Right lobe of liver (tissue), 6 donors: ENCODE measurements around the gene SH3PXD2A. TPM values are rescaled to one million over a fixed set of nuclear protein-coding genes. Genes with fewer than 3 reads are reported as not detected.

ENCODE experiments used
- ATAC-seq, 4 donors: fragments of 200-7000 bp; cut with Tn5 transposase; one replicate each; pipeline ENCODE4 v1.9.1; 2020; ENCODE audit warnings: mild to moderate bottlenecking in 4 of 4, moderate library complexity in 4 of 4
- DNase-seq, 3 donors: peaks; one replicate each; pipeline ENCODE4 v3.0.0-alpha.2; 2020
- H3K27ac ChIP-seq, 3 donors: fragments of 200-600 bp; one replicate each; pipeline ENCODE4 v1.8.0; 2022
- H3K27me3 ChIP-seq, 2 donors: fragments of 200-600 bp; one replicate each; pipeline ENCODE4 v1.8.0; 2022
- H3K36me3 ChIP-seq, 4 donors: fragments of 200-600 bp; sonication (generic) in 1 of 4; one replicate each; pipeline versions ENCODE4 v1.5.1 to v1.8.0; 2017 to 2022; ENCODE audit warnings: control low read depth in 1 of 4
- H3K4me1 ChIP-seq, 4 donors: fragments of 200-600 bp; sonication (generic) in 1 of 4; one replicate each; pipeline versions ENCODE4 v1.5.1 to v1.8.0; 2017 to 2022; ENCODE audit warnings: control low read depth in 1 of 4
- H3K4me3 ChIP-seq, 3 donors: fragments of 200-600 bp; one replicate each; pipeline ENCODE4 v1.8.0; 2022
- H3K9me3 ChIP-seq, 4 donors: fragments of 200-600 bp; sonication (generic) in 1 of 4; one replicate each; pipeline versions ENCODE4 v1.5.1 to v1.8.0; 2017 to 2022; ENCODE audit warnings: control low read depth in 1 of 4
- POLR2A ChIP-seq: fragments of 450-650 bp; IDR thresholded peaks from one replicate; pipeline ENCODE4 v1.6.1; 2017; ENCODE audit warnings: antibody characterized with exemption, mild to moderate bottlenecking
- WGBS: methylation state at CpG from one replicate; pipeline ENCODE4 v1.1.6; 2018; ENCODE audit warnings: low coverage, low lambda C conversion rate; ENCODE audit not compliant: insufficient coverage; ENCODE audit errors: missing lambda C conversion rate; 5-methylcytosine and 5-hydroxymethylcytosine counted together
- intact Hi-C, 2 donors: fragments of 100-400 bp; cut with DNase I; formaldehyde crosslinking; loops; one replicate each; pipeline versions ENCODE4 v1.11.2 to v1.14.1; 2022
- total RNA-seq, 6 experiments: library from RNA; depleted of rRNA in 2 of 6; stranded (reverse); fragments of >200 nt in 2 of 6; fragmentation: NEBNext Ultra II Directional in 3 of 6; extraction: Animal tissue kit (Norgen Biotek cat#: 25700) in 3 of 6; gene quantifications; one replicate each; pipeline versions ENCODE4 v1.1.0 to v1.2.4, GENCODE V29; 2016 to 2023
- TF ChIP-seq, protein P1 (sequence below), 4 donors: fragments of 200-600 bp in 3 of 4; fragments of 450-650 bp in 1 of 4; IDR thresholded peaks; one replicate each; pipeline versions ENCODE4 v1.5.1 to v1.8.0; 2016 to 2022; ENCODE audit warnings: antibody characterized with exemption in 4 of 4, mild to moderate bottlenecking in 2 of 4
- donor health status: DM: no; HTN: yes; CAD: no.
- donor health status: DM: no; HTN: no; CAD: no.
- donor health status: DM: no; HTN: no; CAD: no.
- donor health status: DM: no; HTN: yes; CAD: no.
- donor health status: DM: no; HTN: yes; CAD: no.

The SH3PXD2A gene
- total RNA-seq, 6 experiments from 2014 or later: 3.0 to 38.3 (median 10.0) TPM

DNA sequence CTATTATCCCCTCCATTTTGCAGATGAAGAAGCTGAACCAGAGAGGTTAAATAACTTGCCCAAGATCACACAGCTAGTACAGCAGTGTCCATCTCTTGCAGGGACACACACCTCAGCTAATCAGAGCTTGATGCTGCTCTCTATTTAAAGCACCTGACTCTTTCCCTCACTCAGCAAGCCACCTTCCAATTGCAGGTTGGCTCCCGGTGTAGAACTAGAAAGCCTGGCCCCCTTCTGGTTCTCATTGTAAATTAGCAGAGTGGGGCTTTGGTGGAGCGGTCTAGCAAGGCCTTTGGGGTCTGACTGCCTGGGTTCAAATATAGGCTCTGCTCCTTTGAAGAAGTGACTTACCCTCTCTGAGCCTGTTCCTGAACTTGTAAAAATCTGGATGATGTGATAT, 185.4 kb downstream of the SH3PXD2A start:
- intact Hi-C loops: no loop called here
- Histone ChIP-seq H3K36me3 (no peaks in the 10 kb centered on the region), H3K9me3 (no peaks in the 10 kb centered on the region), H3K4me1 (peaks cover 0 to 9% (median 0%) of the 10 kb centered on the region in 4 donors), H3K27me3 (no peaks in the 10 kb centered on the region), H3K27ac (no peak overlapping the region), H3K4me3 (no peak overlapping the region)
- DNase-seq (no peak), ATAC-seq (no peak)
- WGBS: 100% methylated on average over 1 of the region's 2 CpGs
- TF ChIP-seq, protein P1, sequence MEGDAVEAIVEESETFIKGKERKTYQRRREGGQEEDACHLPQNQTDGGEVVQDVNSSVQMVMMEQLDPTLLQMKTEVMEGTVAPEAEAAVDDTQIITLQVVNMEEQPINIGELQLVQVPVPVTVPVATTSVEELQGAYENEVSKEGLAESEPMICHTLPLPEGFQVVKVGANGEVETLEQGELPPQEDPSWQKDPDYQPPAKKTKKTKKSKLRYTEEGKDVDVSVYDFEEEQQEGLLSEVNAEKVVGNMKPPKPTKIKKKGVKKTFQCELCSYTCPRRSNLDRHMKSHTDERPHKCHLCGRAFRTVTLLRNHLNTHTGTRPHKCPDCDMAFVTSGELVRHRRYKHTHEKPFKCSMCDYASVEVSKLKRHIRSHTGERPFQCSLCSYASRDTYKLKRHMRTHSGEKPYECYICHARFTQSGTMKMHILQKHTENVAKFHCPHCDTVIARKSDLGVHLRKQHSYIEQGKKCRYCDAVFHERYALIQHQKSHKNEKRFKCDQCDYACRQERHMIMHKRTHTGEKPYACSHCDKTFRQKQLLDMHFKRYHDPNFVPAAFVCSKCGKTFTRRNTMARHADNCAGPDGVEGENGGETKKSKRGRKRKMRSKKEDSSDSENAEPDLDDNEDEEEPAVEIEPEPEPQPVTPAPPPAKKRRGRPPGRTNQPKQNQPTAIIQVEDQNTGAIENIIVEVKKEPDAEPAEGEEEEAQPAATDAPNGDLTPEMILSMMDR (IDR thresholded peaks at IDR 0.05): no peak
- TF ChIP-seq POLR2A: no peak

- intact Hi-C loops: no loop called here
- no peak overlapping the region for H3K4me3 ChIP-seq
- no peak for ATAC-seq
- H3K27ac ChIP-seq: no peak overlapping the region
- no peaks in the 10 kb centered on the region for H3K9me3 ChIP-seq
- no peaks in the 10 kb centered on the region for H3K36me3 ChIP-seq
- WGBS: no CpG with 5 or more reads among the region's 6 CpGs
- no peak for DNase-seq
- peaks cover 0 to 13% (median 1%) of the 10 kb centered on the region in 4 donors for H3K4me1 ChIP-seq
- no peaks in the 10 kb centered on the region for H3K27me3 ChIP-seq
- TF ChIP-seq, protein P1 (IDR thresholded peaks at IDR 0.05): no peak
- TF ChIP-seq POLR2A: no peak
Measured at GRCh38 chr10:103669243-103669929, 186.0 kb downstream of the SH3PXD2A start.

DNA sequence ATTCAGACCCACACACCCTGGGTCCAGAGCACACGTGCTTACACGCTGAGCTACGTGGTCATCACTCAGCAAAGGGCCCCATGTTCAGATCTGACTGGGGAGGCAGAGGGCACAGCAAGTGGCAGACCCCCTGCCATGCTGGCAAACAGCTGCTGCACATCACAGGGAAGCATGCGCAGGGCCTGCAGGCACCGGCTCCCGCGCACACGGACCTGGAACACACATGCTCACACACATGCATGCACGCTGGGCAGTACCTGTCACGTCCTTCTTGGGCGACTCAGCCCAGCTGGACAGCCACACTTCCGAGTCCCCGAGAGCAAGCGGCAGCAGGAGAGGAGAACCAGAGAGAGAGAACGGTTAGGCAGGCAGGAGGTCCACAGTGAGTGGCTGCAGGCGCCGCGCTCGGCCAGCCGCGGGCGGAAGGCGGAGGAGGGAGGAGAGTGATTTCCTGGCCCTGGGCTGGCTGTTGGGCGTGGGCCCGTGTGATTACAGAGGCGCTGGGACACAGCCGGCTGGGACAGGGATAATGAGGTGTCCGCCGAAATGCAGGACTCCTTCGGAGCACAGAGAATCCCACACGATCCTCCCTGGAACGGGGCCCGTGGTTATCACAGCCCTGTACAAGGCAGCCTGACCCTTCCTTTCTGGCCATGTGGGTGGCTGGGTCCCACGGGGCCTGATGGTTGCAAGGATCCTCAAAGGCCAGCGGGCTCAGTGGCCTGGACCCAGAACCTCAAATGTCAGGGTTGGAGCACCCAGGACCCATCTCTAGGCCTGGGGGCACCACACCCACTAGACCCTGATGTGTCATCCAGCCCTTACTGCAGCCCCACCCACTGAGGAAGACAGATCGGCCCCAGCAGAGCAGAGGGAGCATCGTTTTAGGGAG, 186.8 kb downstream of the SH3PXD2A start:
- Histone ChIP-seq H3K27ac (peak overlapping the region in 2 of 3 donors; percentile 13 to 43), H3K9me3 (no peaks in the 10 kb centered on the region), H3K27me3 (no peaks in the 10 kb centered on the region), H3K4me3 (no peak overlapping the region), H3K36me3 (no peaks in the 10 kb centered on the region), H3K4me1 (peaks cover 0 to 21% (median 5%) of the 10 kb centered on the region in 4 donors)
- DNase-seq (peak in 1 of 3 donors; percentile 55), ATAC-seq (peak; percentile 18 to 58 (median 38))
- WGBS: 64% methylated on average over 7 of the region's 37 CpGs
- intact Hi-C loops: no loop called here
- TF ChIP-seq POLR2A: no peak

GRCh38 chr10:103667356-103667755, 188.0 kb downstream of the SH3PXD2A start:
- Histone ChIP-seq H3K27me3 (no peaks in the 10 kb centered on the region), H3K9me3 (no peaks in the 10 kb centered on the region), H3K27ac (peak overlapping the region in 1 of 3 donors; percentile 28), H3K4me1 (peaks cover 0 to 25% (median 7%) of the 10 kb centered on the region in 4 donors), H3K36me3 (no peaks in the 10 kb centered on the region), H3K4me3 (no peak overlapping the region)
- WGBS: 44% methylated on average over 4 of the region's 8 CpGs
- TF ChIP-seq, protein P1 (IDR thresholded peaks at IDR 0.05): no peak
- TF ChIP-seq POLR2A: no peak
- peak in 1 of 4 donors; percentile 40 for ATAC-seq
- intact Hi-C loops: no loop called here
- no peak for DNase-seq

- DNase-seq (no peak), ATAC-seq (no peak)
- H3K36me3 ChIP-seq: no peaks in the 10 kb centered on the region
- peaks cover 0 to 27% (median 7%) of the 10 kb centered on the region in 4 donors for H3K4me1 ChIP-seq
- no peaks in the 10 kb centered on the region for H3K27me3 ChIP-seq
- no CpG with 5 or more reads among the region's 4 CpGs for WGBS
- intact Hi-C loops: no loop called here
- no peak overlapping the region for H3K4me3 ChIP-seq
- no peaks in the 10 kb centered on the region for H3K9me3 ChIP-seq
- TF ChIP-seq, protein P1 (IDR thresholded peaks at IDR 0.05): no peak
- TF ChIP-seq POLR2A: no peak
- H3K27ac ChIP-seq: peak overlapping the region in 1 of 3 donors; percentile 28
Measured at GRCh38 chr10:103666762-103667150, 188.6 kb downstream of the SH3PXD2A start.
